A172 (cell line): ENCODE results near the gene PKHD1. TPM values are rescaled to one million over a fixed set of nuclear protein-coding genes. Genes with fewer than 3 reads are reported as not detected.

ENCODE experiments used
- DNase-seq: peaks from one replicate; pipeline ENCODE4 v3.0.0-alpha.2; 2015; ENCODE audit warnings: low spot score
- total RNA-seq: library from RNA; depleted of rRNA; stranded (reverse); fragments of >200 nt; shearing (Covaris generic); gene quantifications from 2 replicates; pipeline ENCODE4 v1.2.3, GENCODE V29; 2014; rRNA removed

PKHD1 gene
- total RNA-seq = not detected in 2 replicates

- no peak for DNase-seq
Observed at GRCh38 chr6:52087498-52087999, at the start of gene PKHD1. Gene PKHD1 (minus strand): TSS chr6:52087613. CDS start chr6:52084933, 2,680 bp downstream.

- DNase-seq = no peak
Observed at GRCh38 chr6:52136934-52137467, 49.6 kb upstream of the PKHD1 start.

- no peak for DNase-seq
Observed at GRCh38 chr6:52136055-52136454, 48.6 kb upstream of the PKHD1 start.

GRCh38 chr6:52135217-52135616 lies 47.8 kb upstream of the PKHD1 start:
- no peak for DNase-seq

GRCh38 chr6:52134011-52134410 lies 46.6 kb upstream of the PKHD1 start:
- no peak for DNase-seq

GRCh38 chr6:52133324-52133723 lies 45.9 kb upstream of the PKHD1 start:
- no peak for DNase-seq

- no peak for DNase-seq
Observed at GRCh38 chr6:52132292-52132691, 44.9 kb upstream of the PKHD1 start.

- DNase-seq = no peak
Observed at GRCh38 chr6:52130440-52130839, 43.0 kb upstream of the PKHD1 start.

GRCh38 chr6:52127957-52128356 lies 40.5 kb upstream of the PKHD1 start:
- DNase-seq = no peak

GRCh38 chr6:52126231-52126630 lies 38.8 kb upstream of the PKHD1 start:
- DNase-seq = no peak

- DNase-seq = no peak
Observed at GRCh38 chr6:52125572-52125971, 38.2 kb upstream of the PKHD1 start.

- DNase-seq = no peak
Observed at GRCh38 chr6:52125139-52125538, 37.7 kb upstream of the PKHD1 start.

- no peak for DNase-seq
Observed at GRCh38 chr6:52124126-52125121, 37.0 kb upstream of the PKHD1 start.

GRCh38 chr6:52123251-52123650 lies 35.8 kb upstream of the PKHD1 start:
- no peak for DNase-seq

GRCh38 chr6:52117352-52117751 lies 29.9 kb upstream of the PKHD1 start:
- DNase-seq = no peak

- no peak for DNase-seq
Observed at GRCh38 chr6:52116605-52116948, 29.2 kb upstream of the PKHD1 start.

- DNase-seq = no peak
Observed at GRCh38 chr6:52115891-52116604, 28.6 kb upstream of the PKHD1 start.

GRCh38 chr6:52115145-52115741 lies 27.8 kb upstream of the PKHD1 start:
- DNase-seq = no peak

GRCh38 chr6:52109171-52109571 lies 21.8 kb upstream of the PKHD1 start:
- DNase-seq = no peak

GRCh38 chr6:52108128-52108527 lies 20.7 kb upstream of the PKHD1 start:
- DNase-seq = no peak

- DNase-seq = no peak
Observed at GRCh38 chr6:52106994-52107393, 19.6 kb upstream of the PKHD1 start.

- DNase-seq = no peak
Observed at GRCh38 chr6:52104979-52105378, 17.6 kb upstream of the PKHD1 start.
